Coronary artery (tissue), 2 donors: Measurements from ENCODE around the gene AFF3.

Experiments
- DNase-seq: peaks from one replicate; pipeline ENCODE4 v3.0.0-alpha.2; 2017; ENCODE audit warnings: low spot score
- H3K27ac ChIP-seq, 2 donors: fragments of 200-600 bp; sonication (generic); one replicate each; pipeline ENCODE4 v1.5.1; 2016 to 2019
- H3K4me3 ChIP-seq: fragments of 200-600 bp; sonication (generic); 2 replicates; pipeline ENCODE4 v1.5.1; 2016; ENCODE audit warnings: mild to moderate bottlenecking, moderate library complexity
- CTCF ChIP-seq: fragments of 200-600 bp; sonication (generic); IDR thresholded peaks from one replicate; pipeline ENCODE4 v1.5.1; 2019; ENCODE audit warnings: antibody characterized with exemption

The AFF3 gene

GRCh38 chr2:99698896-99699295 is 443.5 kb downstream of the AFF3 start:
- H3K27ac ChIP-seq, result no peak overlapping the region
- H3K4me3 ChIP-seq, result no peak overlapping the region
- no peak for TF ChIP-seq CTCF
- DNase-seq, result peak; percentile 33

- H3K4me3 ChIP-seq, result no peak overlapping the region
- no peak for TF ChIP-seq CTCF
- peak; percentile 70 for DNase-seq
- H3K27ac ChIP-seq, result no peak overlapping the region
Observed at GRCh38 chr2:99697811-99698568, 444.4 kb downstream of the AFF3 start.

DNA sequence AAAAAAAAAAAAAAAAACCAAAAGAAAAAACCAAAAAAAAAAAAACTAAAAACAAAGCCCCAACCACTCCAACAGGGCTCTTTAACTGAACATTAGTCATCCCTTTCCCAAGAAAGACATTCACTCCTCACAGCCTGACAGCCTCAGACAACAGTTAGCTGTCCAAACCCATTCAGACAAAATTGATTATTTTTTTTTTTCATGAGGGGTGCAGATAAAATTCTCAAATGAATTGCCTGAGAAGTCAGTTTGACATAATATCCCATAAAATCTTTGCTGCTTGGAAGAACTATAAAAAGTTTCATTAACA is 446.5 kb downstream of the AFF3 start:
- TF ChIP-seq CTCF, result no peak
- no peak overlapping the region for H3K27ac ChIP-seq
- no peak for DNase-seq
- H3K4me3 ChIP-seq, result no peak overlapping the region

DNA sequence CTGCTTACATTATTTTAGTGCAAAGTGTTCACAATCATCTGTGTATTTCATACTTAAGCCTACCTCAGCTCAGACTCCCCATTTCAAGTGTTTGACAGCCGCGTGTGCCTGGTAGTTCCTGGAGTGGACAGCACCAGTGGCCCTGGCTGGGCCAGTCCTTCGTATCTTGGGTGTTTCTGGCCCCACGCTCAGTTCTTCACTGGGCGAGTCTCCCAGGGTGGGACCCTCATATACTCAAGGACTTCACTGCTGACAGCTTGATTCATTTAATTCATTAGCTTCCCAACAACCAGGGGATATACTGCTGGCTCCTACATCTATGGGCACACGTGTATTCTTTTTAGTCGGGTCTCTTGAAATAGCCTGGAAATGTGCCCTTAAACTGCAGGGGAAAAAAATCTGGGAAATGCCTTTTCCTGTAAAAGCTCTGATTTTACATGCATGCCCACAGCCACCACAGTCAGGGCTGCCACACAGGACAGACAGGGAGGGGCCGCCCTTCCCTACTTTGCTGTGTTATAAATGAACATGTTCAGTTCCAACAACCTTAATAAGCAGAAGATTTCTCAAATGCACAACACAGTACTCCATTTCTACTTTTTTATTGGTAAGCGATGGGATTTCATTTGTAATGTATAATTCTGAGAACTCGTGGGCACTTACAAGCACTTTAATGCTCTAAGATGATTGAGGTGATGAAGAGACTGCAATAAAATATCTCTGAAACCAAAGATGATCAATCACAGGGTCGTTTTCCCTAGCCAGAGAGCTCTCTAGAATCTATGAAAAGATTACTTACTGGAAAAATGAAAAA is 447.1 kb downstream of the AFF3 start:
- Histone ChIP-seq H3K4me3 (no peak overlapping the region), H3K27ac (no peak overlapping the region)
- DNase-seq, result peak; percentile 56
- no peak for TF ChIP-seq CTCF

GRCh38 chr2:99694331-99694730 is 448.1 kb downstream of the AFF3 start:
- TF ChIP-seq CTCF, result no peak
- Histone ChIP-seq H3K4me3 (no peak overlapping the region), H3K27ac (no peak overlapping the region)
- peak; percentile 41 for DNase-seq

GRCh38 chr2:99692785-99693184 is 449.6 kb downstream of the AFF3 start:
- no peak overlapping the region for H3K27ac ChIP-seq
- H3K4me3 ChIP-seq, result no peak overlapping the region
- no peak for TF ChIP-seq CTCF
- peak; percentile 12 for DNase-seq

GRCh38 chr2:99691926-99692325 is 450.5 kb downstream of the AFF3 start:
- H3K4me3 ChIP-seq, result no peak overlapping the region
- H3K27ac ChIP-seq, result no peak overlapping the region
- DNase-seq, result peak; percentile 71
- TF ChIP-seq CTCF, result no peak
